Psoas muscle (tissue), 8 donors: Measurements from ENCODE around the gene GLRX. TPM values are rescaled to one million over a fixed set of nuclear protein-coding genes. Genes with fewer than 3 reads are reported as not detected.

Experiments
- ATAC-seq, 4 donors: fragments of 200-7000 bp; cut with Tn5 transposase; one replicate each; pipeline ENCODE4 v1.9.1; 2020; ENCODE audit warnings: moderate library complexity in 3 of 4, mild to moderate bottlenecking in 2 of 4
- DNase-seq, 2 donors: peaks; one replicate each; pipeline ENCODE4 v3.0.0-alpha.2; 2020
- H3K27ac ChIP-seq: fragments of 200-600 bp; one replicate; pipeline ENCODE4 v1.8.0; 2022
- H3K27me3 ChIP-seq, 3 donors: fragments of 200-600 bp in 1 of 3; one replicate each; pipeline versions ENCODE4 v1.6.1 to v1.8.0; 2013 to 2022; ENCODE audit warnings: low read length in 2 of 3, mild to moderate bottlenecking in 2 of 3, moderate library complexity in 1 of 3; ENCODE audit not compliant: insufficient read depth in 3 of 3
- H3K36me3 ChIP-seq, 2 donors: fragments of 200-600 bp in 1 of 2; one replicate each; pipeline versions ENCODE4 v1.6.1 to v1.8.0; 2013 to 2022; ENCODE audit warnings: low read depth in 1 of 2, mild to moderate bottlenecking in 1 of 2, moderate library complexity in 1 of 2; ENCODE audit not compliant: insufficient read depth in 1 of 2
- H3K4me1 ChIP-seq: fragments of 200-600 bp; one replicate; pipeline ENCODE4 v1.8.0; 2022
- H3K4me3 ChIP-seq: fragments of 200-600 bp; one replicate; pipeline ENCODE4 v1.8.0; 2022; ENCODE audit warnings: mild to moderate bottlenecking
- H3K9me3 ChIP-seq: fragments of 200-600 bp; one replicate; pipeline ENCODE4 v1.8.0; 2022
- WGBS, 3 donors: extraction: QIAGEN DNeasy Blood & Tissue Kit; methylation state at CpG; one replicate each; pipeline versions ENCODE4 v1.1.6 to v1.1.7; 2013; 5-methylcytosine and 5-hydroxymethylcytosine counted together
- intact Hi-C, 2 donors: fragments of 100-400 bp; cut with DNase I; formaldehyde crosslinking; loops; one replicate each; pipeline versions ENCODE4 v1.11.0 to v1.14.2; 2022
- polyA plus RNA-seq, 3 donors: library from polyadenylated mRNA; stranded (reverse); fragments of 200-250 nt; gene quantifications; one replicate each; pipeline ENCODE4 v1.2.3, GENCODE V29; 2013
- total RNA-seq, 4 donors: library from RNA; stranded (reverse); fragmentation: NEBNext Ultra II Directional in 2 of 4; extraction: Animal tissue kit (Norgen Biotek cat#: 25700) in 2 of 4; gene quantifications; one replicate each; pipeline versions ENCODE4 v1.2.1 to v1.2.4, GENCODE V29; 2021 to 2023
- TF ChIP-seq, protein P1 (sequence below): fragments of 200-600 bp; IDR thresholded peaks from one replicate; pipeline ENCODE4 v1.8.0; 2022; ENCODE audit warnings: antibody characterized with exemption
- donor health status: healthy with polysubstance abuse.
- donor health status: DM: no; HTN: no; CAD: no; lungs with moderate emphysema.
- donor health status: Bipolar disorder and iron deficiency.
- donor health status: healthy.
- donor health status: DM: yes; HTN: yes; CAD: no.
- donor health status: DM: no; HTN: no; CAD: no.
- donor health status: DM: no; HTN: no; CAD: no.
- donor health status: DM: yes; HTN: yes; CAD: no.

Gene GLRX
- total and polyA plus RNA-seq, 7 donors: 131 to 3,024 (median 888) TPM

DNA sequence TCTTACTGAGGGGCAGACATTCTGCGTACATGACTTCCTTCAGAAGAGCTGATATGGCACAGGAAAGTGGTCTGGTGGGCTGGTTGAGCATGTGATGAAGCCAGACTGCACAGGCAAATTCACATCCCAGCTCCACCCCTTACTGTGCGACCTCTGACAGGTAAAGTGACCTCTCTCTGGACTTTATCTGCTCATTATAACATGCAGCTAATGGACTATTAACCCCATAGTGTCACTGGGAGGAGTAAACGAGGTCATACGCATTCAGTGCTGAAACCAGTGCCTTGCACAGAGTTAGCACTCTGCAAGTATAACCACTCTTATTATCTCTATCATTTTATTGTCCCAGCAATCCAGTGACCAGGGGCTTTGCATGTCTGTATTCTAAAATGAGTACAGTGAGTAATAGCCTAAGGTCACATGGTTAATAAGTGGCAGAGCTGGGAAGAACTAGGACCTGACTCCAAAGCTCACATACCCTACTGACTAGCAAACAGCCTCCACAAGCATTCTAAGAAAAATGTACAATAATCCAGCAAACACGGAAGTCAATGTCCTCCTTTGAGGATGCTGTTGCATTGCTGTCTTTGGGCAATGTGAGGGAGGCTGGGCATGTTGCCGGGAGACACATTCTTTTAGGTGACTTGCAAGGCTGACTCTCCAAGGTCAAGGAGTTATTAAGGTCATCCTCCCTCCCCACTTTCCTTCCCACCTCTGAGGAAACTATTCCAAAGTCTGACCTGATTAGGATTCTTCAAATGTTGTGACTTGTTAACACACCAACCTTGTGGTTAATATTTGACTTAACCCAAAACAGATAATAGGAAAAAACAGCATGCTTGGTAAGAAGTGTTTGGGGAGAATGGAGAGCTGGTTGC is 19.0 kb downstream of the GLRX start:
- WGBS, 3 donors: 78 to 88% (median 84%) methylated on average over 6 of the region's 6 CpGs
- intact Hi-C loops: no loop called here
- DNase-seq: no peak
- no peaks in the 10 kb centered on the region for H3K27me3 ChIP-seq
- peak overlapping the region; percentile 50 for H3K27ac ChIP-seq
- H3K4me3 ChIP-seq: no peak overlapping the region
- H3K36me3 ChIP-seq: peaks cover 0 to 3% of the 10 kb centered on the region in 2 donors
- ATAC-seq: peak; percentile 73 to 88 (median 86)
- TF ChIP-seq, protein P1, sequence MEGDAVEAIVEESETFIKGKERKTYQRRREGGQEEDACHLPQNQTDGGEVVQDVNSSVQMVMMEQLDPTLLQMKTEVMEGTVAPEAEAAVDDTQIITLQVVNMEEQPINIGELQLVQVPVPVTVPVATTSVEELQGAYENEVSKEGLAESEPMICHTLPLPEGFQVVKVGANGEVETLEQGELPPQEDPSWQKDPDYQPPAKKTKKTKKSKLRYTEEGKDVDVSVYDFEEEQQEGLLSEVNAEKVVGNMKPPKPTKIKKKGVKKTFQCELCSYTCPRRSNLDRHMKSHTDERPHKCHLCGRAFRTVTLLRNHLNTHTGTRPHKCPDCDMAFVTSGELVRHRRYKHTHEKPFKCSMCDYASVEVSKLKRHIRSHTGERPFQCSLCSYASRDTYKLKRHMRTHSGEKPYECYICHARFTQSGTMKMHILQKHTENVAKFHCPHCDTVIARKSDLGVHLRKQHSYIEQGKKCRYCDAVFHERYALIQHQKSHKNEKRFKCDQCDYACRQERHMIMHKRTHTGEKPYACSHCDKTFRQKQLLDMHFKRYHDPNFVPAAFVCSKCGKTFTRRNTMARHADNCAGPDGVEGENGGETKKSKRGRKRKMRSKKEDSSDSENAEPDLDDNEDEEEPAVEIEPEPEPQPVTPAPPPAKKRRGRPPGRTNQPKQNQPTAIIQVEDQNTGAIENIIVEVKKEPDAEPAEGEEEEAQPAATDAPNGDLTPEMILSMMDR: no peak
- no peaks in the 10 kb centered on the region for H3K9me3 ChIP-seq
- peaks cover 28% of the 10 kb centered on the region for H3K4me1 ChIP-seq

DNA sequence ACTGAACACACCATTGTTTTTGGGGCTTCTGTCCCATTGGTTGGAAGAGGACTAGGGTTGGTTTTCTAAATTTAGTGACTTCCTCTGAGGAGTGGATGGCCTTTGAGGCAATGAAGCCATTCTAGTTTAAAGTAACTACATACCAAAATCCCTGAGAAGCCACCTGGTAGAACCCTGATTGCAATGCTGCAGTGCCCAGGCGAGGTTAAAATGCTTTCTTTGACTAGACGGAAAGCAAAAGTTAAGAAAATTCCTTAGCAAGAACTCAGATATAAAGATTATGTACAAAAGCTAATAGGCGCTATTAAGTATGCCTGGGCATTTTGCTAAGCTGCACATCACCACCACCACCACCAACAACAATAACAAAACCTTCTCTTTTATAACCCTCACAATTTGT is 20.6 kb downstream of the GLRX start:
- ATAC-seq: no peak
- TF ChIP-seq, protein P1: no peak
- no peak overlapping the region for H3K27ac ChIP-seq
- H3K4me3 ChIP-seq: no peak overlapping the region
- WGBS, 3 donors: 95 to 100% (median 96%) methylated on average over 3 of the region's 3 CpGs
- peaks cover 0 to 3% of the 10 kb centered on the region in 2 donors for H3K36me3 ChIP-seq
- peaks cover 20% of the 10 kb centered on the region for H3K4me1 ChIP-seq
- intact Hi-C loops: no loop called here
- H3K27me3 ChIP-seq: no peaks in the 10 kb centered on the region
- no peak for DNase-seq
- no peaks in the 10 kb centered on the region for H3K9me3 ChIP-seq

DNA sequence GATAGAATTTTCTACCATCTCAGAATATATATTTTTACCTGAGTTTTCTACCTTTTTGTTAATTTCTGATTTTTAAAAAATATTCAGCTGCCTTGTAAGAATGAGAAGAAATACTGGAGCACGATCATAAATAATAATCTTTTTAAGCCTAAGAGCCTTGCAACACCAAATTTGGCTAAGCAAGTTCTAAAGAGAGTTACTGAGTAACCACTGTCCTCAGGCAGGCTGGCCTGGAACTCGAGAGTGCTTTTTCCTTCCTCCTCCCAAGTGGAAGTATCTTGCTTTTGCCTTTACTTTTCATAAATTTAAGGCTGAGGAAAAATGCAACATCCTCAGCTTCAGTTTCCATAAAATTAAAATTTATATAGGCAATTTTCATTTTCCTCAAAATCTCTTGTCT is 21.0 kb downstream of the GLRX start:
- TF ChIP-seq, protein P1: no peak
- Histone ChIP-seq H3K36me3 (peaks cover 0 to 3% of the 10 kb centered on the region in 2 donors), H3K27ac (no peak overlapping the region), H3K9me3 (no peaks in the 10 kb centered on the region), H3K27me3 (no peaks in the 10 kb centered on the region), H3K4me3 (no peak overlapping the region), H3K4me1 (peaks cover 20% of the 10 kb centered on the region)
- intact Hi-C loops: no loop called here
- ATAC-seq (peak in 2 of 4 donors; percentile 40 to 51), DNase-seq (no peak)
- WGBS, 3 donors: 67 to 81% (median 81%) methylated on average over 2 of the region's 2 CpGs

DNA sequence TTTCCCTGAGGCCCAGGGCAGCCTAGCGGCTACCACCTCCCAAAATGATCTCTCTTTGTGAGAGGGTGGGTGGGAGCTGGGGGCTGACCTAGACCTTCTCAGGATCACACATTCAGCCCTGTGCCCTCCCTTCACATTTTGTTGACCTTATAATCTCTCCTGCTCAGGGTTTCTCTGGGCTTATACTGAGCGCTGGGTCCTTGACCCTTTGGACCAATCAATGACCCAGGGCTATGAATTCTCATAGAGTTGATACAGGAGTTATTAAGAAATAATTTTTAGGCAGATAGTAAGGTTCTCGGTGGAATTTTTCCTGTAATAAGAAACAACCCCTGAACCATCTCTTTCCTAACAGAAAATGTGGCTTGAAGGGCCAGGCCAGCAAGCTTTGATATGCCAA is 22.0 kb downstream of the GLRX start:
- intact Hi-C loops: no loop called here
- 94 to 98% (median 97%) methylated on average over 3 of the region's 3 CpGs for WGBS, 3 donors
- Histone ChIP-seq H3K27me3 (no peaks in the 10 kb centered on the region), H3K4me1 (peaks cover 20% of the 10 kb centered on the region), H3K9me3 (no peaks in the 10 kb centered on the region), H3K36me3 (peaks cover 0 to 3% of the 10 kb centered on the region in 2 donors), H3K27ac (no peak overlapping the region), H3K4me3 (no peak overlapping the region)
- ATAC-seq (no peak), DNase-seq (no peak)
- TF ChIP-seq, protein P1: no peak
